Measurements from ENCODE around the gene E2F6. TPM values are rescaled to one million over a fixed set of nuclear protein-coding genes. Genes with fewer than 3 reads are reported as not detected.

E2F6 gene
- total and polyA plus RNA-seq, 10 donors: 4.7 to 13.6 (median 8.3) TPM

- Histone ChIP-seq H3K9me3 (peaks cover 0 to 14% (median 10%) of the 10 kb centered on the region in 8 donors), H3K36me3 (no peaks in the 10 kb centered on the region), H3K4me3 (no peak overlapping the region), H3K4me1 (peaks cover 0 to 6% (median 0%) of the 10 kb centered on the region in 6 donors), H3K27ac (peak overlapping the region in 6 of 8 donors; percentile 7 to 68 (median 58)), H3K27me3 (replicated peaks in 1 of 7) (no peaks in the 10 kb centered on the region)
- 59 to 81% (median 75%) methylated on average over 8 of the region's 8 CpGs for WGBS, 5 donors
- intact Hi-C loops (cut with DNase I; ENCODE audit: low total_unique reads): loop anchor here (10.0 kb wide), 1 partner anchor 185 kb away; no protein-coding TSS in a partner anchor
- no peak for TF ChIP-seq POLR2A (IDR thresholded peaks at IDR 0.05)
- peak in 1 of 3 donors; percentile 41 for TF ChIP-seq POLR2AphosphoS5 (IDR thresholded peaks at IDR 0.05)
- no peak for DNase-seq
Measured at GRCh38 chr2:11419781-11420180, 46.2 kb downstream of the E2F6 start.

DNA sequence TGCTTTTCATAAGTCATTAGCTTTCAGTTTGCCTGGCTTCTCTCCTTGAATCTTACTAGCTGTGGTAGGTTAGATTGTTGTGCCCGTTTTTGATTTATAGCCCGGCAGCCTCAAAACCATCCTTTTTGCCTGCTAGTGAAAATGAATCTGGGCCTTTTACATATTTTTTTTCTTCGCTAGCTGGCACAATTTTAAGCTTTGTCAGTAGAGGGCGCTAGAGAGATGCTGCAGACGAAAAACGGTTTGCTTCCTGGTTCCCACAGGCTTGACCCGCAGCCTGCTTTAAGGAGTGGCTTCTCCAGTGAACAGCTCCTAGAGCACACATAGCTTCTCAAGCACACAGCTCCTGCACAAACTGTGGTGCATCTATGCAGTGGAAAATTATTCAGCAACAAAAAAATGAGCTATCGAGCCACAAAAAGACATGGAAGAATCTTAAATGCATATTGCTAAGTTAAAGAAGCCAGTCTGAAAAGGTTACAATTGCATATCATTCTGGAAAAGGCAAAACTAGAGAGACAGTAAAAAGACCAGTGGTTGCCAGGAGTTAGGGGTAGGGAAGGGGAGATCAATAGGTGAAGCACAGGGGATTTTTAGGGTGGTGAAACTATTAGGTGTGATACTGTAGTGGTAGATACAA is 47.9 kb downstream of the E2F6 start:
- 57 to 63% (median 60%) methylated on average over 8 of the region's 8 CpGs for WGBS, 5 donors
- peak in 4 of 11 experiments; percentile 3 to 22 (median 17) for TF ChIP-seq CTCF (IDR thresholded peaks at IDR 0.05 in 8 of 11, conservative IDR thresholded peaks at IDR 0.05 in 3 of 11)
- no peak for TF ChIP-seq POLR2A (IDR thresholded peaks at IDR 0.05)
- no peak for TF ChIP-seq POLR2AphosphoS5 (IDR thresholded peaks at IDR 0.05)
- no peak for DNase-seq
- H3K9me3 ChIP-seq: peaks cover 0 to 14% (median 10%) of the 10 kb centered on the region in 8 donors
- intact Hi-C loops (cut with DNase I; ENCODE audit: low total_unique reads): loop anchor here (10.0 kb wide), 1 partner anchor 183 kb away; no protein-coding TSS in a partner anchor
- H3K4me1 ChIP-seq: peaks cover 0 to 6% (median 0%) of the 10 kb centered on the region in 6 donors
- H3K36me3 ChIP-seq: no peaks in the 10 kb centered on the region
- no peaks in the 10 kb centered on the region for H3K27me3 ChIP-seq (replicated peaks in 1 of 7)
- H3K4me3 ChIP-seq: no peak overlapping the region
- H3K27ac ChIP-seq: no peak overlapping the region

- WGBS, 5 donors: 89 to 100% (median 100%) methylated on average over 2 of the region's 2 CpGs
- TF ChIP-seq CTCF (IDR thresholded peaks at IDR 0.05 in 8 of 11, conservative IDR thresholded peaks at IDR 0.05 in 3 of 11): no peak
- no peak for TF ChIP-seq POLR2AphosphoS5 (IDR thresholded peaks at IDR 0.05)
- TF ChIP-seq POLR2A (IDR thresholded peaks at IDR 0.05): no peak
- intact Hi-C loops (cut with DNase I; ENCODE audit: low total_unique reads): loop anchor here (10.0 kb wide), 1 partner anchor 182 kb away; no protein-coding TSS in a partner anchor
- no peak for DNase-seq
- Histone ChIP-seq H3K4me3 (no peak overlapping the region), H3K9me3 (peaks cover 0 to 14% (median 10%) of the 10 kb centered on the region in 8 donors), H3K27ac (no peak overlapping the region), H3K27me3 (replicated peaks in 1 of 7) (peaks cover 0 to 10% (median 0%) of the 10 kb centered on the region in 7 donors), H3K36me3 (no peaks in the 10 kb centered on the region), H3K4me1 (peaks cover 0 to 13% (median 2%) of the 10 kb centered on the region in 6 donors)
Measured at GRCh38 chr2:11416931-11417330, 49.0 kb downstream of the E2F6 start.

- intact Hi-C loops (cut with DNase I; ENCODE audit: low total_unique reads): loop anchor here (10.0 kb wide), 1 partner anchor 181 kb away; no protein-coding TSS in a partner anchor
- WGBS, 5 donors: 89 to 100% (median 95%) methylated on average over 2 of the region's 2 CpGs
- Histone ChIP-seq H3K4me1 (peaks cover 0 to 20% (median 7%) of the 10 kb centered on the region in 6 donors), H3K4me3 (no peak overlapping the region), H3K36me3 (no peaks in the 10 kb centered on the region), H3K27ac (no peak overlapping the region), H3K27me3 (replicated peaks in 1 of 7) (peaks cover 0 to 12% (median 0%) of the 10 kb centered on the region in 7 donors), H3K9me3 (peaks cover 0 to 14% (median 10%) of the 10 kb centered on the region in 8 donors)
- no peak for TF ChIP-seq CTCF (IDR thresholded peaks at IDR 0.05 in 8 of 11, conservative IDR thresholded peaks at IDR 0.05 in 3 of 11)
- TF ChIP-seq POLR2A (IDR thresholded peaks at IDR 0.05): no peak
- no peak for TF ChIP-seq POLR2AphosphoS5 (IDR thresholded peaks at IDR 0.05)
- no peak for DNase-seq
Measured at GRCh38 chr2:11416186-11416585, 49.8 kb downstream of the E2F6 start.

Data from spleen (tissue), 11 donors.